Colonic mucosa (tissue), 4 donors: ENCODE results near the gene DPF3. TPM values are rescaled to one million over a fixed set of nuclear protein-coding genes. Genes with fewer than 3 reads are reported as not detected.

Source experiments
- DNase-seq: peaks from one replicate; pipeline ENCODE4 v3.0.0-alpha.2; 2020
- H3K27ac ChIP-seq: fragments of 200-600 bp; one replicate; pipeline ENCODE4 v1.8.0; 2021
- H3K27me3 ChIP-seq: fragments of 200-600 bp; one replicate; pipeline ENCODE4 v1.8.0; 2021
- H3K36me3 ChIP-seq: fragments of 200-600 bp; one replicate; pipeline ENCODE4 v1.8.0; 2021
- H3K4me1 ChIP-seq: fragments of 200-600 bp; one replicate; pipeline ENCODE4 v1.8.0; 2021; ENCODE audit warnings: mild to moderate bottlenecking
- H3K4me3 ChIP-seq: fragments of 200-600 bp; one replicate; pipeline ENCODE4 v1.8.0; 2021
- H3K9ac ChIP-seq, 2 donors: one replicate each; pipeline ENCODE4 v1.7.0; 2013; ENCODE audit warnings: control low read depth in 2 of 2, low read depth in 2 of 2, low read length in 2 of 2
- H3K9me3 ChIP-seq: fragments of 200-600 bp; one replicate; pipeline ENCODE4 v1.8.0; 2021
- CTCF ChIP-seq: fragments of 200-600 bp; IDR thresholded peaks from one replicate; pipeline ENCODE4 v1.8.0; 2022; ENCODE audit warnings: antibody characterized with exemption, mild to moderate bottlenecking
- intact Hi-C: fragments of 100-400 bp; cut with DNase I; formaldehyde crosslinking; loops from one replicate; pipeline ENCODE4 v1.14.1; 2022
- total RNA-seq, 2 donors: library from RNA; stranded (reverse); fragmentation: NEBNext Ultra II Directional in 1 of 2; extraction: Animal tissue kit (Norgen Biotek cat#: 25700) in 1 of 2; gene quantifications; one replicate each; pipeline ENCODE4 v1.2.1, GENCODE V29; 2021
- donor health status: healthy.
- donor health status: DM: no; HTN: no; CAD: no.
- donor health status: DM: no; HTN: no; CAD: no.

Gene DPF3
- total RNA-seq, 2 donors from 2014 or later, result 6.7 to 14.0 TPM

- Histone ChIP-seq H3K4me1 (no peaks in the 10 kb centered on the region), H3K36me3 (no peaks in the 10 kb centered on the region), H3K4me3 (no peak overlapping the region), H3K9me3 (no peaks in the 10 kb centered on the region), H3K27me3 (no peaks in the 10 kb centered on the region), H3K27ac (no peak overlapping the region), H3K9ac (no peak overlapping the region)
- DNase-seq, result no peak
- no peak for TF ChIP-seq CTCF
- intact Hi-C loops, result no loop called here
Observed at GRCh38 chr14:72884386-72884785, 9.5 kb downstream of the DPF3 start.

- Histone ChIP-seq H3K9ac (no peak overlapping the region), H3K27me3 (no peaks in the 10 kb centered on the region), H3K4me3 (no peak overlapping the region), H3K9me3 (no peaks in the 10 kb centered on the region), H3K4me1 (no peaks in the 10 kb centered on the region), H3K27ac (no peak overlapping the region), H3K36me3 (no peaks in the 10 kb centered on the region)
- no peak for TF ChIP-seq CTCF
- intact Hi-C loops, result no loop called here
- no peak for DNase-seq
Observed at GRCh38 chr14:72883961-72884360, 9.9 kb downstream of the DPF3 start.

GRCh38 chr14:72883109-72883508 lies 10.8 kb downstream of the DPF3 start:
- DNase-seq, result no peak
- intact Hi-C loops, result no loop called here
- Histone ChIP-seq H3K4me3 (no peak overlapping the region), H3K36me3 (no peaks in the 10 kb centered on the region), H3K9ac (no peak overlapping the region), H3K9me3 (no peaks in the 10 kb centered on the region), H3K27me3 (no peaks in the 10 kb centered on the region), H3K27ac (no peak overlapping the region), H3K4me1 (no peaks in the 10 kb centered on the region)
- no peak for TF ChIP-seq CTCF

GRCh38 chr14:72882463-72882862 lies 11.4 kb downstream of the DPF3 start:
- H3K9ac ChIP-seq, result no peak overlapping the region
- no peaks in the 10 kb centered on the region for H3K36me3 ChIP-seq
- no peaks in the 10 kb centered on the region for H3K4me1 ChIP-seq
- DNase-seq, result no peak
- H3K9me3 ChIP-seq, result no peaks in the 10 kb centered on the region
- H3K27me3 ChIP-seq, result no peaks in the 10 kb centered on the region
- no peak for TF ChIP-seq CTCF
- H3K4me3 ChIP-seq, result no peak overlapping the region
- intact Hi-C loops, result no loop called here
- H3K27ac ChIP-seq, result no peak overlapping the region

- no peak for TF ChIP-seq CTCF
- no peaks in the 10 kb centered on the region for H3K36me3 ChIP-seq
- no peak overlapping the region for H3K9ac ChIP-seq
- no peaks in the 10 kb centered on the region for H3K27me3 ChIP-seq
- no peaks in the 10 kb centered on the region for H3K4me1 ChIP-seq
- H3K4me3 ChIP-seq, result no peak overlapping the region
- no peaks in the 10 kb centered on the region for H3K9me3 ChIP-seq
- no peak for DNase-seq
- no peak overlapping the region for H3K27ac ChIP-seq
- intact Hi-C loops, result no loop called here
Observed at GRCh38 chr14:72882047-72882446, 11.9 kb downstream of the DPF3 start.

- no peak for DNase-seq
- Histone ChIP-seq H3K27ac (no peak overlapping the region), H3K4me3 (no peak overlapping the region), H3K9ac (no peak overlapping the region), H3K36me3 (no peaks in the 10 kb centered on the region), H3K9me3 (no peaks in the 10 kb centered on the region), H3K27me3 (no peaks in the 10 kb centered on the region), H3K4me1 (no peaks in the 10 kb centered on the region)
- intact Hi-C loops, result no loop called here
- TF ChIP-seq CTCF, result no peak
Observed at GRCh38 chr14:72881543-72881942, 12.4 kb downstream of the DPF3 start.
